H1 (cell line): ENCODE results near the gene ELFN2. TPM values are rescaled to one million over a fixed set of nuclear protein-coding genes. Genes with fewer than 3 reads are reported as not detected.

Experiments
- CBX5 ChIP-seq: fragments of 300-800, 300-1000 bp; sonication (generic); IDR thresholded peaks from 2 replicates; pipeline ENCODE4 v1.7.1; 2016; ENCODE audit warnings: antibody characterized with exemption, low read length, low read depth
- EP300 ChIP-seq, 2 experiments: IDR thresholded peaks; 1 replicate in 1 of 2; 2 replicates in 1 of 2; pipeline ENCODE4 v1.6.1; 2011 to 2012; ENCODE audit warnings: low read depth in 2 of 2, low read length in 2 of 2, mild to moderate bottlenecking in 2 of 2, borderline replicate concordance in 1 of 2, inconsistent platforms in 1 of 2, moderate library complexity in 1 of 2
- FOSL1 ChIP-seq: IDR thresholded peaks from 2 replicates; pipeline ENCODE4 v1.6.1; 2011; ENCODE audit warnings: mild to moderate bottlenecking, low read depth, low read length, moderate library complexity; ENCODE audit not compliant: insufficient read depth
- HDAC2 ChIP-seq, 2 experiments: fragments of 300-600 bp in 1 of 2; sonication (generic) in 1 of 2; IDR thresholded peaks; 2 replicates each; pipeline ENCODE4 v1.6.1; 2011 to 2012; ENCODE audit warnings: low read depth in 2 of 2, low read length in 2 of 2, mild to moderate bottlenecking in 2 of 2, moderate library complexity in 2 of 2, borderline replicate concordance in 1 of 2, inconsistent platforms in 1 of 2
- HDAC6 ChIP-seq: IDR thresholded peaks from one replicate; pipeline ENCODE4 v1.7.1; 2012; ENCODE audit warnings: low read depth, mild to moderate bottlenecking, inconsistent platforms, low read length, moderate library complexity
- KDM1A ChIP-seq: fragments of 200-600, 300-600 bp; sonication (generic); IDR thresholded peaks from 2 replicates; pipeline ENCODE4 v1.7.1; 2016; ENCODE audit warnings: mild to moderate bottlenecking, low read length, borderline replicate concordance
- KDM5A ChIP-seq: fragments of 200-600 bp; IDR thresholded peaks from 2 replicates; pipeline ENCODE4 v1.7.1; 2012; ENCODE audit warnings: mild to moderate bottlenecking, low read length, inconsistent platforms, mixed read lengths
- RAD21 ChIP-seq, 2 experiments: IDR thresholded peaks in 1 of 2; conservative IDR thresholded peaks in 1 of 2; 2 replicates each; pipeline ENCODE4 v1.6.1; 2011; ENCODE audit warnings: low read depth in 2 of 2, low read length in 2 of 2, improper control_type of control experiment in 1 of 2, inconsistent platforms in 1 of 2, mild to moderate bottlenecking in 1 of 2, moderate library complexity in 1 of 2
- RFX5 ChIP-seq: IDR thresholded peaks from 2 replicates; pipeline ENCODE4 v1.6.1; 2011; ENCODE audit warnings: low read depth, low read length, improper control_type of control experiment, borderline replicate concordance
- SIN3A ChIP-seq, 2 experiments: IDR thresholded peaks in 1 of 2; conservative IDR thresholded peaks in 1 of 2; 2 replicates each; pipeline ENCODE4 v1.6.1; 2011 to 2012; ENCODE audit warnings: low read length in 2 of 2, improper control_type of control experiment in 1 of 2, low read depth in 1 of 2, mild to moderate bottlenecking in 1 of 2
- TBP ChIP-seq: IDR thresholded peaks from 2 replicates; pipeline ENCODE4 v1.6.1; 2011; ENCODE audit warnings: low read depth, low read length, improper control_type of control experiment
- polyA plus RNA-seq, 7 experiments: library from polyadenylated mRNA; depleted of rRNA in 3 of 7; stranded (reverse) in 5 of 7; unstranded in 2 of 7; fragments of >200 nt in 5 of 7; fragments of 200-250 nt in 2 of 7; gene quantifications; 1 replicate in 5 of 7; 2 replicates in 1 of 7; 4 replicates in 1 of 7; pipeline versions ENCODE4 v1.2.1 to v1.2.3, GENCODE V29; 2011 to 2013; ENCODE audit warnings: missing spikeins in 2 of 7, mixed read lengths in 2 of 7
- total RNA-seq: library from RNA; stranded (reverse); fragmentation: NEBNext Ultra II Directional; extraction: Animal tissue kit (Norgen Biotek cat#: 25700); gene quantifications from 2 replicates; pipeline ENCODE4 v1.2.1, GENCODE V29; 2021

The ELFN2 gene
- total and polyA plus RNA-seq, 2 of the 8 experiments (the other 6 are each of a cell fraction or from before 2014, with no cell fraction given): 0.63 to 0.88 TPM

- TF ChIP-seq TBP (no peak), RFX5 (no peak), HDAC6 (no peak), CBX5 (no peak), SIN3A (conservative IDR thresholded peaks at IDR 0.05 in 1 of 2, IDR thresholded peaks at IDR 0.05 in 1 of 2; ENCODE audit: low read depth in 1 of 2, low read length in 2 of 2) (no peak), KDM1A (no peak), RAD21 (IDR thresholded peaks at IDR 0.05 in 1 of 2, conservative IDR thresholded peaks at IDR 0.05 in 1 of 2; ENCODE audit: low read depth in 2 of 2, low read length in 2 of 2) (no peak), HDAC2 (IDR thresholded peaks at IDR 0.05; ENCODE audit: borderline replicate concordance in 1 of 2, low read depth in 2 of 2, low read length in 2 of 2) (no peak), EP300 (IDR thresholded peaks at IDR 0.05; ENCODE audit: borderline replicate concordance in 1 of 2, low read depth in 2 of 2, low read length in 2 of 2) (no peak), FOSL1 (no peak), KDM5A (no peak)
These were observed 78.0 kb downstream of the ELFN2 start (continued) for GRCh38 chr22:37349043-37349814.
